Measurements from ENCODE around the gene GRIK5.

Gene GRIK5

DNA sequence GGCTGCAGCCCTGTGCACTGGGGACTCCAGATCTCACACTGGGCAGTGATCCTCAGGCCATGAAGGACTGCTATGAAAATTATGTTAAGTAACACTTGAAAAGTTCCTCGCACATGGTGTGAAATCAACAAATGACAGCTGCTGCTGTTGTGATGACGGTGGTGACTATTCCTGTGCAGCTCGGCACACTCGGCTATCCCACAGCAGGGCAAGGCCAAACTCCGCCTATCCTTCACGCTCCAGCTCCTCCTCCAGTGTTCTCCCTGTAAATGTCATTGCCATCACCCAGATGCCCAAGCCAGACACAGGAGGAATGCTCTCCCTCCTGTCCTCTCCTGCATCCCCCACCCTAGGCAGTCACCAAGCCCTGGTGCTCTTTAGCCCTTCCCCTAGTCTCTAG is 31.3 kb downstream of the GRIK5 start:
- FAIRE-seq (no peak), DNase-seq (ENCODE audit: insufficient read length, low spot score) (no peak)
- TF ChIP-seq TAF1 (IDR thresholded peaks at IDR 0.05; ENCODE audit: low read depth, low read length) = no peak
- no peak for TF ChIP-seq POLR2AphosphoS5 (IDR thresholded peaks at IDR 0.05; ENCODE audit: low read depth, low read length)
- no peak for TF ChIP-seq PAX5 (IDR thresholded peaks at IDR 0.05; ENCODE audit: insufficient read depth, low read length, severe bottlenecking)
- no peak for TF ChIP-seq SPI1 (IDR thresholded peaks at IDR 0.05; ENCODE audit: low read depth, low read length)
- no peak for TF ChIP-seq POU2F2 (IDR thresholded peaks at IDR 0.05; ENCODE audit: low read depth, low read length)
- TF ChIP-seq POLR2A (IDR thresholded peaks at IDR 0.05; ENCODE audit: low read depth, low read length) = no peak

DNA sequence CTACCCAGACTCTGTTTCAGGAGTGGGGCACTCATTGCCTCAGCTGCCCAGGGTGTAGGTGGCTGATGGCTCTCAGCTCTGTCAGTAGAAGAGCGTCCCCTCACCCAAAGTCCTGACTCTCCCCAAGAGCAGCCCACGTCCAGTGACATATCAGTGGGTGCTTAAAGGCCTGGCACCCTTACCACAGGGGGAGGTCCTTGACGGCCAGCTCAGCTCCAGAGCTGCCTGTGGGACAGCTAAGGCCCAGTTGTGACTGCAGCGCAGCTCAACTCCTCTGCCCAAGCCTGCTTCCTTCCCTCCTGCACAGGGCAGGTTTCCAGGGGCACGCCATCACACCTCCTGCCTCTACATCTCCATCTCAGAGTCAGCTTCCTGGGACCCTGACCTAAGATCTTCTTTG is 32.4 kb downstream of the GRIK5 start:
- no peak for TF ChIP-seq POU2F2 (IDR thresholded peaks at IDR 0.05; ENCODE audit: low read depth, low read length)
- no peak for TF ChIP-seq SPI1 (IDR thresholded peaks at IDR 0.05; ENCODE audit: low read depth, low read length)
- no peak for TF ChIP-seq PAX5 (IDR thresholded peaks at IDR 0.05; ENCODE audit: insufficient read depth, low read length, severe bottlenecking)
- no peak for TF ChIP-seq TAF1 (IDR thresholded peaks at IDR 0.05; ENCODE audit: low read depth, low read length)
- TF ChIP-seq POLR2A (IDR thresholded peaks at IDR 0.05; ENCODE audit: low read depth, low read length) = no peak
- TF ChIP-seq POLR2AphosphoS5 (IDR thresholded peaks at IDR 0.05; ENCODE audit: low read depth, low read length) = no peak
- DNase-seq (ENCODE audit: insufficient read length, low spot score) (no peak), FAIRE-seq (no peak)

DNA sequence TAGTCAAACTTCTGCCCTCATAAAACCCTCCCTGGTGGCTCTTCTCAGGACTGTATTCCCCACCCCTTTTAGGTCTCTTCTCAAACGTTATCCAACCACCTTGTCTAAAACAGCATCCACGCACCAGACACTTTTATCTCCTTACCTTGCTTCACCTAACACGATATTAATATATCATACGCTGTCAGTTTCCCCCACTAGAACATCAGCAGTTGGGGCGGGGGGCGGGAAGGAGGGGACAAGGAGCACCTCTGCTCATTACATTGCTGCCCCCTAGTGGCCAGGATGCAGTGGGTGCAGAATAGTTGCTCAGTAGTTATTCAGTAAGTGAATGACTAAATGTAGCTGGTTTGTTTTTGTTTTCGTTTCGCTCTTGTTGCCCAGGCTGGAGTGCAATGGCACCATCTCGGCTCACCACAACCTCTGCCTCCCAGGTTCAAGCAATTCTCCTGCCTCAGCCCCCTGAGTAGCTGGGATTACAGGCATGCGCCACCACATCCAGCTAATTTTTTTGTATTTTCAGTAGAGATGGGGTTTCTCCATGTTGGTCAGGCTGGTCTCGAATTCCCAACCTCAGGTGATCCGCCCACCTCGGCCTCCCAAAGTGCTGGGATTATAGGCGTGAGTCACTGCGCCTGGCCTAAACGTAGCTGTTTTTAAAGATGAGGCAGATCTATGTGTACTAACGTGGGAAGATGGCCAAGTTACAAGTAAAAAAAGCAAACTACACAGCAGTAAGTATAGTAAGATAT is 35.2 kb downstream of the GRIK5 start:
- DNase-seq (ENCODE audit: insufficient read length, low spot score) (peak; percentile 72), FAIRE-seq (peak; percentile 95)

DNA sequence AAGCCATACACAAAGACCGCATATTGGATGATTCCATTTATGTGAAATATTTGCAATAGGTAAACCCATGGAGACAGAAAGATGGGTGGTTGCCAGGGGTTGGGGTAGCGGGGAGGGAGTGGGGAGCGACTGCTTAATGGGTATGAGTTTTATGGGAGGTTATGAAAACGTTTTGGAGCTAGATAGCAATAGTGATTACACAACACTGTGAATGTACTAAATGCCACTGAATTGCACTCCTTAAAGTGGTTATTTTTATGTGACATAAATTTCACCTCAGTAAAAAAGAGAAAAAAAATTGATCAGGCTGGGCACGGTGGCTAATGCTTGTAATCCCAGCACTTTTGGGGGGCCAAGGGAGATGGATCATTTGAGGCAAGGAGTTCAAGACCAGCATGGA is 36.6 kb downstream of the GRIK5 start:
- TF ChIP-seq POLR2AphosphoS5 (IDR thresholded peaks at IDR 0.05; ENCODE audit: low read depth, low read length) (no peak), POU2F2 (IDR thresholded peaks at IDR 0.05; ENCODE audit: low read depth, low read length) (no peak), SPI1 (IDR thresholded peaks at IDR 0.05; ENCODE audit: low read depth, low read length) (no peak), POLR2A (IDR thresholded peaks at IDR 0.05; ENCODE audit: low read depth, low read length) (no peak), PAX5 (IDR thresholded peaks at IDR 0.05; ENCODE audit: insufficient read depth, low read length, severe bottlenecking) (no peak)
- no peak for FAIRE-seq
- DNase-seq (ENCODE audit: insufficient read length, low spot score) = no peak

DNA sequence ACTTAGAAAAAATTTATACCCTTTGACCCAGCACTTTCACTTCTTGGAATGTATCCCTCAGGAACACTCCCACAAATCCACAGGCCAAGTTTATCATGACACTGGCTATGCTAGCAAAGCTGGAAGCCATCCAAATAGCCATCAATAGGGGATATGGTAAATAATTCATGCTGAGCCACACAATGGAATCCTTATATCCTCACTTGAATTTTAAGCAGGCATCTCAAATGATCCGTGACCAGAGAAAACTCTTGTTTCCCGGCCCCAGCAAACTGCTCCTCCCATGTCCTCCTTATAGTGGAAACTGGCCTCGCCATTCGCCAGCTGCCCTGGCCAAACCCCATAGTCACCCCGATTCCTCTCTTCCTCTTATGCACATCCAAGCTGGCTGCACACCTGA is 37.6 kb downstream of the GRIK5 start:
- DNase-seq (ENCODE audit: insufficient read length, low spot score) (no peak), FAIRE-seq (no peak)

DNA sequence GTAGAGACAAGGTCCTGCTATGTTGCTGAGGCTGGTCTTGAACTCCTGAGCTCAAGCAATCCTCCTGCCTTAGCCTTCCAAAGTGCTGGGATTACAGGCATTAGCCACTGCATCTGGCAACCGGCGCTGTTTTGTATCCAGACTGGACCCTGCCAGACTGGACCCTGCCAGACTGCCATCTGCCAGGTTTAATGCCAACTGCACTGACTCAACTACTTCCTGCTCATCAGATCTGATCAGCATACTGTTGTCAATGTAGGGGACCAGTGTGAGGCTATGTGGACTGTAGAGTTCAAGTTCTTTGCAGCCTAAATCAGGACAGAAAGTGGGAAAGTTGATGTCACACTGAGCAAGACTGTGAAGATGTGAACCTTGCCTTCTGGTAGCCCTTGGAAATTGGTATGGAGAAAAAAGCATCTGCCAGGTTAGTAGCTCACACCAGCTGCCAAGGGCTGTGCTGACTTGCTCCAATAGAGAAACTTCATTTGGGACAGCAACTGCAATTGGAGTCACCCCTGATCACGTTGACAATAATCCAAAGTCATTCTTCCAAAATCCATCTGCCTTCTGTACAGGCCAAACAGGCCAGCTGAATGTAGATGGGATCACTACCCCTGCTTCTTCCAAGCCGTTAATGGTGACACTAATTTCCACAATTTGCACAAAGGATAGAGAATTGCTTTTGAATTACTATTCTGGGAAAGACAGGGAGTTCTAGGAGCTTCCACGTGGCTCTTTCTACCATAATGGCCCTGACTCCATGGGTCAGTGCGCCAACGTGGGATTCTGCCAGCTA is 39.2 kb downstream of the GRIK5 start:
- FAIRE-seq = no peak
- no peak for DNase-seq (ENCODE audit: insufficient read length, low spot score)
- TF ChIP-seq POLR2A (IDR thresholded peaks at IDR 0.05; ENCODE audit: low read depth, low read length) (no peak), POLR2AphosphoS5 (IDR thresholded peaks at IDR 0.05; ENCODE audit: low read depth, low read length) (no peak), SPI1 (IDR thresholded peaks at IDR 0.05; ENCODE audit: low read depth, low read length) (no peak), POU2F2 (IDR thresholded peaks at IDR 0.05; ENCODE audit: low read depth, low read length) (no peak), TAF1 (IDR thresholded peaks at IDR 0.05; ENCODE audit: low read depth, low read length) (no peak), PAX5 (IDR thresholded peaks at IDR 0.05; ENCODE audit: insufficient read depth, low read length, severe bottlenecking) (no peak)

More for the DNA sequence above, 37.6 kb downstream of the GRIK5 start:
- TF ChIP-seq TAF1 (IDR thresholded peaks at IDR 0.05; ENCODE audit: low read depth, low read length) (no peak), SPI1 (IDR thresholded peaks at IDR 0.05; ENCODE audit: low read depth, low read length) (no peak), PAX5 (IDR thresholded peaks at IDR 0.05; ENCODE audit: insufficient read depth, low read length, severe bottlenecking) (no peak), POLR2A (IDR thresholded peaks at IDR 0.05; ENCODE audit: low read depth, low read length) (no peak), POU2F2 (IDR thresholded peaks at IDR 0.05; ENCODE audit: low read depth, low read length) (no peak), POLR2AphosphoS5 (IDR thresholded peaks at IDR 0.05; ENCODE audit: low read depth, low read length) (no peak)

DNA sequence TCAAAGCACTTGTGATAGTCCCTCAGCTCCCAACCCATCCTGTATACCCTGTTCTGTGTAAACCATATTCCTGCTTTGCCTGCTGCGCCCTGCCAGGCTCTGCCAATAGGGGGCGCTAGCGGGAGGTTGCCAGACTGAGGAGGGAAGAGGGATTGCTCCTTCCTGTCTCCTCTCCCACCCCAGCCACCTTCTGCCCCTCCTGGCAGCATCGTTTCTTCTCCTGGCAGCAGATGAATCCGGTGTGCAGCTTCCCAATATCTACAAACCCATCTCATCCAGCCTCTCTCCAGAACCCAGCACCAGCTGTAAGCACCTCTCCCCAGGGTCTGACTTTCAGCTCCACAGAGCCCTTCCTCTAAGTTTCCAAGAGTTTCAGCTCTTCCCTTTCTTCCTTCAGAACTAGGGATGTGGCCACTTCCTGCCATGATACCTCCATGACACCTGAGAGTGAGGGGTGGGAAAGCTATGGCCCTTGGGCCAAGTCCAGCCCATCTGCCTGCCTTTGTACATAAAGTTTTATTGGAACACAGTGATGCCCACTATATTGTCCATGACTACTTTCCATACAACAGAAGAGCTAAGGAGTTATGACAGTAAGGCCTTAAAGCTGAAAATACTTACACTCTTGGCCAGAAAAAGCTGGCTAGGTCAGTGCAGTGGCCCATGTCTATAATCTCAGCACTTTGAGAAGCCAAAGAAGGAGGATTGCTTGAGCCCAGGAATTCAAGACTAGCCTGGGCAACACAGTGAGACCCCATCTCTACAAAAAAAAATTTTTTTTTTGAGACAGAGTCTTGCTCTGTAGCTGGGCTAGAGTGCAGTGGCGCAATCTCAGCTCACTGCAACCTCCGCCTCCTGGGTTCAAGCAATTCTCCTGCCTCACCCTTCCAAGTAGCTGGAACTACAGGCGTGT is 41.4 kb downstream of the GRIK5 start:
- DNase-seq (ENCODE audit: insufficient read length, low spot score) = no peak
- FAIRE-seq = no peak
- no peak for TF ChIP-seq POU2F2 (IDR thresholded peaks at IDR 0.05; ENCODE audit: low read depth, low read length)
- no peak for TF ChIP-seq TAF1 (IDR thresholded peaks at IDR 0.05; ENCODE audit: low read depth, low read length)
- no peak for TF ChIP-seq POLR2AphosphoS5 (IDR thresholded peaks at IDR 0.05; ENCODE audit: low read depth, low read length)
- no peak for TF ChIP-seq PAX5 (IDR thresholded peaks at IDR 0.05; ENCODE audit: insufficient read depth, low read length, severe bottlenecking)
- TF ChIP-seq SPI1 (IDR thresholded peaks at IDR 0.05; ENCODE audit: low read depth, low read length) = no peak
- TF ChIP-seq POLR2A (IDR thresholded peaks at IDR 0.05; ENCODE audit: low read depth, low read length) = no peak

DNA sequence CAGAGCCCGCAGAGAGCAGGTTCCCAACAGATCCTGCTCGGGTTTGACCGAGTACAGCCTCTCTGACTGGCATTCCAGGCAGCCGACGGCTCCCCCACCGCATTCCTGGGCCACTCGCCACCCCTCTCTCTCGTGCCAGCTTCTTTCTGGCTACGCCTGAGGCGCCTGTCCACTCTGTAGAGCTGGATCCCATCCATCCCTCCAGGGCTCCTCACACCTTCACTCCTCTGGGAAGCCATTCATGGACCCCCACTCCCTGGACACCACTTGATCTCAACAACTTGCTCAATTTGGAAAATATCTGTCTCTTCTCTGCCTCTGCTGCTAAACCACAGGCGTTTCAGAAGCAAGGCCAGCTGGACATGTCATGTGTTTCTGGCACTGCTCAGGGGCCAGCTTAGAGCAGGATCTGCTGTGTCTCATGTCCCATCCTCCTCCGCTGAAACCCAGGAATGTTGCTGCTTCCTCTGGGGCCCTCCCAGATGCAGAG is 45.3 kb downstream of the GRIK5 start:
- TF ChIP-seq POLR2AphosphoS5 (IDR thresholded peaks at IDR 0.05; ENCODE audit: low read depth, low read length) = no peak
- FAIRE-seq = no peak
- DNase-seq (ENCODE audit: insufficient read length, low spot score) = no peak

- TF ChIP-seq PAX5 (IDR thresholded peaks at IDR 0.05; ENCODE audit: insufficient read depth, low read length, severe bottlenecking) (no peak), POLR2A (IDR thresholded peaks at IDR 0.05; ENCODE audit: low read depth, low read length) (no peak), TAF1 (IDR thresholded peaks at IDR 0.05; ENCODE audit: low read depth, low read length) (no peak), SPI1 (IDR thresholded peaks at IDR 0.05; ENCODE audit: low read depth, low read length) (no peak), POU2F2 (IDR thresholded peaks at IDR 0.05; ENCODE audit: low read depth, low read length) (no peak), POLR2AphosphoS5 (IDR thresholded peaks at IDR 0.05; ENCODE audit: low read depth, low read length) (no peak)
- no peak for FAIRE-seq
Measured at GRCh38 chr19:42023943-42024260, 46.1 kb downstream of the GRIK5 start.

More at GRCh38 chr19:42023943-42024260, 46.1 kb downstream of the GRIK5 start:
- DNase-seq (ENCODE audit: insufficient read length, low spot score) = no peak

All from GM12891 (cell line).